Measurements from ENCODE around the gene SLC16A8.

The SLC16A8 gene

GRCh38 chr22:38111925-38112355 lies 28.0 kb upstream of the SLC16A8 start:
- DNase-seq, result no peak

- no peak for DNase-seq
Observed at GRCh38 chr22:38110863-38111852, 27.2 kb upstream of the SLC16A8 start.

- no peak for DNase-seq
Observed at GRCh38 chr22:38110008-38110862, 26.3 kb upstream of the SLC16A8 start, which contains the start of gene BAIAP2L2. Gene BAIAP2L2 (minus strand): TSS chr22:38110684. CDS start chr22:38110525, 159 bp downstream.

- DNase-seq, result no peak
Observed at GRCh38 chr22:38109371-38110001, 25.5 kb upstream of the SLC16A8 start.

- no peak for DNase-seq
Observed at GRCh38 chr22:38108561-38109319, 24.8 kb upstream of the SLC16A8 start.

- DNase-seq, result no peak
Observed at GRCh38 chr22:38107692-38108515, 23.9 kb upstream of the SLC16A8 start.

GRCh38 chr22:38106814-38107578 lies 23.0 kb upstream of the SLC16A8 start:
- no peak for DNase-seq

GRCh38 chr22:38104084-38104483 lies 20.1 kb upstream of the SLC16A8 start:
- DNase-seq, result peak; percentile 64 to 71

- DNase-seq, result no peak
Observed at GRCh38 chr22:38103641-38104040, 19.7 kb upstream of the SLC16A8 start.

GRCh38 chr22:38098410-38099249 lies 14.6 kb upstream of the SLC16A8 start:
- no peak for DNase-seq

GRCh38 chr22:38097557-38098409 lies 13.8 kb upstream of the SLC16A8 start:
- DNase-seq, result no peak

- DNase-seq, result no peak
Observed at GRCh38 chr22:38097058-38097457, 13.1 kb upstream of the SLC16A8 start.

GRCh38 chr22:38089474-38089851 lies 5.5 kb upstream of the SLC16A8 start:
- DNase-seq, result no peak

- no peak for DNase-seq
Observed at GRCh38 chr22:38088629-38089473, 4.9 kb upstream of the SLC16A8 start.

GRCh38 chr22:38087855-38088254 lies 3.9 kb upstream of the SLC16A8 start:
- DNase-seq, result no peak

GRCh38 chr22:38086942-38087341 lies 3.0 kb upstream of the SLC16A8 start:
- no peak for DNase-seq

All from Kasumi-1 (cell line).